Measurements from ENCODE around the gene ELFN1. TPM values are rescaled to one million over a fixed set of nuclear protein-coding genes. Genes with fewer than 3 reads are reported as not detected.
"Not testable (repeated sequence)": the region's sequence is repeated elsewhere in the genome, so short reads cannot be mapped to it uniquely, and the experiment has no call there.

ELFN1 gene
- polyA plus RNA-seq, 2 donors: 0.16 to 0.39 TPM

DNA sequence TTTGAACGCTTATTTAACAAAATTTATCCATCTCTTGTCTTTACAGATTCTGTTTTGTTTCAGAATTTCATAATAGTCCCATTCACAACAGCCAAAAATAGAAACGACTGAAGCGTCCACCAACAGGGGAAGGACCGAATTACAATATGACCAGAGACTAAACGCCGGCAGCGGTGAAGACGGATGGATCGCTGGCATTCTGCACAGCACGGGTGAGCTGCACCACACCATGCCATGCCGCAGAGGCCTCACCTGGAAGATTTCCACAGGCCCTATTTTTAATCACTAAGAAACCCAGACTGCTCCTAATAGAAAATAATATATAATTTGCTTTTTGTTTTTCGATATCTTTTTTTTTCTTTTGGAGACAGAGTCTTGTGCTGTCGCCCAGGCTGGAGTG lies 91.0 kb downstream of the ELFN1 start:
- Histone ChIP-seq H3K27me3 (ENCODE audit: control insufficient read depth in 1 of 2, insufficient read depth in 2 of 2, low read length in 2 of 2) (no peaks in the 10 kb centered on the region), H3K36me3 (ENCODE audit: control insufficient read depth in 2 of 2, insufficient read depth in 2 of 2, low read length in 1 of 2) (no peaks in the 10 kb centered on the region), H3K4me1 (ENCODE audit: control insufficient read depth in 2 of 2, insufficient read depth in 2 of 2, low read length in 1 of 2) (no peaks in the 10 kb centered on the region), H3K27ac (ENCODE audit: low read depth in 2 of 2, low read length in 1 of 2) (no peak overlapping the region), H3K9me3 (ENCODE audit: control insufficient read depth in 2 of 2, insufficient read depth in 1 of 2, low read depth in 1 of 2, low read length in 1 of 2) (peaks cover 0 to 20% of the 10 kb centered on the region in 2 donors), H3K4me3 (ENCODE audit: low read depth in 1 of 2, low read length in 2 of 2) (no peak overlapping the region)
- 79 to 84% methylated on average over 13 of the region's 13 CpGs for WGBS, 2 donors

DNA sequence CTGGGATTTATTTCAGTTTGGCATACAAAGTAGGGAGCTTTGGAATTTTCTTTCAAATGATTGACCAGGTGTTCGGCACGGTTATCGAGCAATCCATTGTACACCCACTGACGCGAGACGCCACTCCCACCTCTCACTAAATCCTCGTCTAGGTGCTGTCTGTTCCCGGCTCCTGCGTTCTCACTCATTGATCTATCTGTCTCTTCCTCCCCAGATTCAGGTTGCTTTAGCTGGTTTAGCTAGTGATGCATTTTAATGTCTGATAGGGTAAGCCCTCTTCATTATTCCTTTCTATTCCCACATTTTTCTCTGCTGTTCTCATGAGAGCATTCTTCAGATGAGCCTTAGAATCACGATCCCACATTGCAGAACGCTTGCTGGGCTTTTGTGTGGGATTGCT lies 91.7 kb downstream of the ELFN1 start:
- Histone ChIP-seq H3K4me3 (ENCODE audit: low read depth in 1 of 2, low read length in 2 of 2) (no peak overlapping the region), H3K4me1 (ENCODE audit: control insufficient read depth in 2 of 2, insufficient read depth in 2 of 2, low read length in 1 of 2) (no peaks in the 10 kb centered on the region), H3K27ac (ENCODE audit: low read depth in 2 of 2, low read length in 1 of 2) (no peak overlapping the region), H3K9me3 (ENCODE audit: control insufficient read depth in 2 of 2, insufficient read depth in 1 of 2, low read depth in 1 of 2, low read length in 1 of 2) (peaks cover 0 to 20% of the 10 kb centered on the region in 2 donors), H3K36me3 (ENCODE audit: control insufficient read depth in 2 of 2, insufficient read depth in 2 of 2, low read length in 1 of 2) (no peaks in the 10 kb centered on the region), H3K27me3 (ENCODE audit: control insufficient read depth in 1 of 2, insufficient read depth in 2 of 2, low read length in 2 of 2) (no peaks in the 10 kb centered on the region)
- 69 to 70% methylated on average over 11 of the region's 11 CpGs for WGBS, 2 donors

DNA sequence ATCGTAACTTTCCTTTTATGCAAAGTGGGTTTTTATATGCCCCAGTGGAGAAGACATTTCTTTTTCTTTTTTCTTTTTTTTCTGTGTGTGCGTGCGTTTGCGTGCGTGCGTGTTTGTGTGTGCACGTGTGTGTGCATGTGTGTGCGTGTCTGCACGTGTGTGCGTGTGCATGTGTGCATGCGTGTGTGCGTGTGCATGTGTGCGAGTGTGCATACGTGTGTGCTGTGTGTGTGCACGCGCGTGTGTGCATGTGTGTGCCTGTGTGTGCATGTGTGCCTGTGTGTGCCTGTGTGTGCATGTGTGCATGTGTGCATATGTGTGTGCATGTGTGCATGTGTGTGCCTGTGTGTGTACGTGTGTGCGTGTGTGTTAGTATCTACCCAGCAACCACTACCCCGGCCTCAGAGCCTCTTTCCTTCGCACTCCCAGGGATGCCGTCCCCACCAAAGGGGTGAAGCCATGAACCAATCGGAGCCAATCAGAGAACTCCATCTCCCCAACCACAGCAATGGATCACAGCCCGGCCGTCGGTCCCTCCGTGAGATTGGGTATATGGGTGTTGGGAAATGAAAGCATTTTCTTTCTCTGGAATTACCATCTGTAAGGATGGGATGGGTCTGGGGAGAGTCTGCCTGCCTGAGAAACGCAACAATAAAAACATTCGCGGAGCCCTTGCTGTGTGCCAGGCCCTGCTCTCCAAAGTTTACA lies 92.3 kb downstream of the ELFN1 start:
- no peaks in the 10 kb centered on the region for H3K27me3 ChIP-seq (ENCODE audit: control insufficient read depth in 1 of 2, insufficient read depth in 2 of 2, low read length in 2 of 2)
- H3K9me3 ChIP-seq (ENCODE audit: control insufficient read depth in 2 of 2, insufficient read depth in 1 of 2, low read depth in 1 of 2, low read length in 1 of 2): peaks cover 0 to 20% of the 10 kb centered on the region in 2 donors
- H3K36me3 ChIP-seq (ENCODE audit: control insufficient read depth in 2 of 2, insufficient read depth in 2 of 2, low read length in 1 of 2): no peaks in the 10 kb centered on the region
- H3K4me3 ChIP-seq (ENCODE audit: low read depth in 1 of 2, low read length in 2 of 2): no peak overlapping the region
- WGBS, 2 donors: 95 to 96% methylated on average over 30 of the region's 30 CpGs
- H3K27ac ChIP-seq (ENCODE audit: low read depth in 2 of 2, low read length in 1 of 2): no peak overlapping the region
- H3K4me1 ChIP-seq (ENCODE audit: control insufficient read depth in 2 of 2, insufficient read depth in 2 of 2, low read length in 1 of 2): no peaks in the 10 kb centered on the region

DNA sequence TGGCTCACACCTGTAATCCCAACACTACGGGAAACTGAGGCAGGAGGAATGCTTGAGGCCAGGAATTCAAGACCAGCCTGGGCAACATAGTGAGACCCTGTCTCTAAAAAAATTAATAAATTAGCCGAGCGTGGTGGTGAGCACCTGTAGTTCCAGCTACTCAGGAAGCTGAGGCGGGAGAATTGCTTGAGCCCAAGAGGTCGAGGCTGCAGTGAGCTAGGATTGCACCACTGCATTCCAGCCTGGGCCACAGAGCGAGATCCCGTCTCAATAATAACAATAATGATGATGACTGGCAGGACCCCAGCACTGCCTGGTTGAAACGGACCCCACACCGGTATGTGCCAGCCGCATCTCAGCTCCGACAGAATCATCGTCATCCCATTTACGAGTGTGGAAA lies 93.0 kb downstream of the ELFN1 start:
- Histone ChIP-seq H3K27ac (ENCODE audit: low read depth in 2 of 2, low read length in 1 of 2) (no peak overlapping the region), H3K4me3 (ENCODE audit: low read depth in 1 of 2, low read length in 2 of 2) (no peak overlapping the region), H3K9me3 (ENCODE audit: control insufficient read depth in 2 of 2, insufficient read depth in 1 of 2, low read depth in 1 of 2, low read length in 1 of 2) (peaks cover 0 to 20% of the 10 kb centered on the region in 2 donors), H3K36me3 (ENCODE audit: control insufficient read depth in 2 of 2, insufficient read depth in 2 of 2, low read length in 1 of 2) (no peaks in the 10 kb centered on the region), H3K4me1 (ENCODE audit: control insufficient read depth in 2 of 2, insufficient read depth in 2 of 2, low read length in 1 of 2) (no peaks in the 10 kb centered on the region), H3K27me3 (ENCODE audit: control insufficient read depth in 1 of 2, insufficient read depth in 2 of 2, low read length in 2 of 2) (no peaks in the 10 kb centered on the region)
- 96% methylated on average over 13 of the region's 13 CpGs for WGBS, 2 donors

DNA sequence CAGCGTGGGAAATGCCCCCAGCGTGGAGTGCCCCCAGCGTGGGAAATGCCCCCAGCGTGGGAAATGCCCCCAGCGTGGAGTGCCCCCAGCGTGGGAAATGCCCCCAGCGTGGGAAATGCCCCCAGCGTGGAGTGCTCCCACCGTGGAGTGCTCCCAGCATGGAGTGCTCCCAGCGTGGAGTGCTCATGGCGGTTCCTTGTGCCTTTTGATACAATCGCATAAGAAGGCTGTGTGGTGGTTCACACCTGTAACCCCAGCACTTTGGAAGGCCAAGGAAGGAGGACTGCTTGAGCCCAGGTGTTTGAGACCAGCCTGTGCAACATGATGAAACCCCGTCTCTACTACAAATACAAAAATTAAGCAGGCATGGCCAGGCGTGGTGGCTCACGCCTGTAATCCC lies 93.8 kb downstream of the ELFN1 start:
- not testable (repeated sequence) for H3K36me3 ChIP-seq (ENCODE audit: control insufficient read depth in 2 of 2, insufficient read depth in 2 of 2, low read length in 1 of 2); H3K4me1 ChIP-seq (ENCODE audit: control insufficient read depth in 2 of 2, insufficient read depth in 2 of 2, low read length in 1 of 2); H3K27me3 ChIP-seq (ENCODE audit: control insufficient read depth in 1 of 2, insufficient read depth in 2 of 2, low read length in 2 of 2); H3K4me3 ChIP-seq (ENCODE audit: low read depth in 1 of 2, low read length in 2 of 2); H3K27ac ChIP-seq (ENCODE audit: low read depth in 2 of 2, low read length in 1 of 2)
- H3K9me3 ChIP-seq (ENCODE audit: control insufficient read depth in 2 of 2, insufficient read depth in 1 of 2, low read depth in 1 of 2, low read length in 1 of 2): peaks cover 0 to 16% of the 10 kb centered on the region in 2 donors
- WGBS, 2 donors: 96 to 97% methylated on average over 11 of the region's 15 CpGs

DNA sequence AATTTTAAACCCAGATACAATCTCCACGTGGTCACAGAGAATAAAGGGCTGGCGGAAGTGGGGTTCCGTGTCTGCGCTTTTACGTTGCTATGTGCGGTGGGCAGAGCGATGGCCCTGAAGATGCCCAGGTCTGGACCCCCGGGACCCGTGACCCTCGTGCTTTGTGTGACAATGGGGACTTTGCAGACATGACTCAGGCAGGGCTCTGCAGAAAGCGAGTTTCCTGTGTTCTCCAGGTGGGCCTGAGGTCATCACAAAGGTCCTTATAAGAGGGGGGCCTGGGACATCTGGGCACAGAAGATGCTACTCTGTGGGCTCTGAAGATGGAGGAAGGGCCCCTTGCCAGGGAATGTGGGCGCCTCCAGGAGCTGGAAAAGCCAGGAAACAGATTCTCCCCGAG lies 95.3 kb downstream of the ELFN1 start:
- Histone ChIP-seq H3K27me3 (ENCODE audit: control insufficient read depth in 1 of 2, insufficient read depth in 2 of 2, low read length in 2 of 2) (no peaks in the 10 kb centered on the region), H3K9me3 (ENCODE audit: control insufficient read depth in 2 of 2, insufficient read depth in 1 of 2, low read depth in 1 of 2, low read length in 1 of 2) (peaks cover 0 to 16% of the 10 kb centered on the region in 2 donors), H3K4me1 (ENCODE audit: control insufficient read depth in 2 of 2, insufficient read depth in 2 of 2, low read length in 1 of 2) (no peaks in the 10 kb centered on the region), H3K36me3 (ENCODE audit: control insufficient read depth in 2 of 2, insufficient read depth in 2 of 2, low read length in 1 of 2) (no peaks in the 10 kb centered on the region), H3K27ac (ENCODE audit: low read depth in 2 of 2, low read length in 1 of 2) (no peak overlapping the region), H3K4me3 (ENCODE audit: low read depth in 1 of 2, low read length in 2 of 2) (no peak overlapping the region)
- 84 to 87% methylated on average over 13 of the region's 13 CpGs for WGBS, 2 donors

DNA sequence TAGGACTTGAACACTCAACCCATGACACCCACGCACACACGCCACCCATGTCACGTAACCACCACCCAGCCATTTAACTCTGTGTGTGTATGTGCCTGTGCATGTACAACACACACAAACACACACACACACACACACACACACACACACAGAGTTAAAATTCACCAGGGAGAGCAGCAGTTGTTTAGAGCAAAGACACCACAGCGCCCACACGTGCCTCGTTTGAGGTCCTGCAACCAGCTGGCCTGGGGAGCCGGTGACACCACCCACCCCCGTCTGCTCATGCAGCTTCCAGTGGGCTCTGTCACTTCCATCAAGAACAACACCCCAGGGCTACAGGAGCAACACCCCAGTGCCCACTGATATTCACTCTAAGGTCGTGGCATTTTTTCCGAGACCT lies 97.4 kb downstream of the ELFN1 start:
- no peak overlapping the region for H3K4me3 ChIP-seq (ENCODE audit: low read depth in 1 of 2, low read length in 2 of 2)
- no peaks in the 10 kb centered on the region for H3K4me1 ChIP-seq (ENCODE audit: control insufficient read depth in 2 of 2, insufficient read depth in 2 of 2, low read length in 1 of 2)
- WGBS, 2 donors: 49 to 61% methylated on average over 10 of the region's 10 CpGs
- no peaks in the 10 kb centered on the region for H3K27me3 ChIP-seq (ENCODE audit: control insufficient read depth in 1 of 2, insufficient read depth in 2 of 2, low read length in 2 of 2)
- no peaks in the 10 kb centered on the region for H3K36me3 ChIP-seq (ENCODE audit: control insufficient read depth in 2 of 2, insufficient read depth in 2 of 2, low read length in 1 of 2)
- H3K27ac ChIP-seq (ENCODE audit: low read depth in 2 of 2, low read length in 1 of 2): no peak overlapping the region
- H3K9me3 ChIP-seq (ENCODE audit: control insufficient read depth in 2 of 2, insufficient read depth in 1 of 2, low read depth in 1 of 2, low read length in 1 of 2): peaks cover 0 to 12% of the 10 kb centered on the region in 2 donors

DNA sequence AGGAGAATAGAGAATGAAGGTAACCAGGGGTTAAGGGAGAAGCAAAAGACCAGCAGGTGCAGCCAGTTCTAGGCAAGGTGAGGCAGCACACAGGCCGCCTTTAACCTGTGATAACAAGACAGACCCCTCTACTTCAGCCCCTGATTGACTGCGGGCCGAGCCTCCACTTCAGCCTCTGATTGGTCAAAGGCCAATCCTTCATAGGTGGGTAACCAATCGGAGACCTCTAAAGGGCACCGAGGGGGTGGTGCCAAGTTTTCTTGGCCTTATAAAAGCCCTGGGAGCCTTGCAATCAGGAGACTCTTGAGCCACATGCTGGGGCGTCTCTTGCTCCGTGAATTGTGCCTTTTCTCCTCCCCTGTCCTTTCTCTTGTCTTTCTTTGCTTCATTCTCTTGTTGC lies 98.8 kb downstream of the ELFN1 start:
- Histone ChIP-seq H3K36me3 (ENCODE audit: control insufficient read depth in 2 of 2, insufficient read depth in 2 of 2, low read length in 1 of 2) (no peaks in the 10 kb centered on the region), H3K4me3 (ENCODE audit: low read depth in 1 of 2, low read length in 2 of 2) (no peak overlapping the region), H3K9me3 (ENCODE audit: control insufficient read depth in 2 of 2, insufficient read depth in 1 of 2, low read depth in 1 of 2, low read length in 1 of 2) (peaks cover 0 to 3% of the 10 kb centered on the region in 2 donors), H3K27ac (ENCODE audit: low read depth in 2 of 2, low read length in 1 of 2) (no peak overlapping the region), H3K27me3 (ENCODE audit: control insufficient read depth in 1 of 2, insufficient read depth in 2 of 2, low read length in 2 of 2) (no peaks in the 10 kb centered on the region), H3K4me1 (ENCODE audit: control insufficient read depth in 2 of 2, insufficient read depth in 2 of 2, low read length in 1 of 2) (no peaks in the 10 kb centered on the region)
- WGBS, 2 donors: 86 to 89% methylated on average over 7 of the region's 7 CpGs

DNA sequence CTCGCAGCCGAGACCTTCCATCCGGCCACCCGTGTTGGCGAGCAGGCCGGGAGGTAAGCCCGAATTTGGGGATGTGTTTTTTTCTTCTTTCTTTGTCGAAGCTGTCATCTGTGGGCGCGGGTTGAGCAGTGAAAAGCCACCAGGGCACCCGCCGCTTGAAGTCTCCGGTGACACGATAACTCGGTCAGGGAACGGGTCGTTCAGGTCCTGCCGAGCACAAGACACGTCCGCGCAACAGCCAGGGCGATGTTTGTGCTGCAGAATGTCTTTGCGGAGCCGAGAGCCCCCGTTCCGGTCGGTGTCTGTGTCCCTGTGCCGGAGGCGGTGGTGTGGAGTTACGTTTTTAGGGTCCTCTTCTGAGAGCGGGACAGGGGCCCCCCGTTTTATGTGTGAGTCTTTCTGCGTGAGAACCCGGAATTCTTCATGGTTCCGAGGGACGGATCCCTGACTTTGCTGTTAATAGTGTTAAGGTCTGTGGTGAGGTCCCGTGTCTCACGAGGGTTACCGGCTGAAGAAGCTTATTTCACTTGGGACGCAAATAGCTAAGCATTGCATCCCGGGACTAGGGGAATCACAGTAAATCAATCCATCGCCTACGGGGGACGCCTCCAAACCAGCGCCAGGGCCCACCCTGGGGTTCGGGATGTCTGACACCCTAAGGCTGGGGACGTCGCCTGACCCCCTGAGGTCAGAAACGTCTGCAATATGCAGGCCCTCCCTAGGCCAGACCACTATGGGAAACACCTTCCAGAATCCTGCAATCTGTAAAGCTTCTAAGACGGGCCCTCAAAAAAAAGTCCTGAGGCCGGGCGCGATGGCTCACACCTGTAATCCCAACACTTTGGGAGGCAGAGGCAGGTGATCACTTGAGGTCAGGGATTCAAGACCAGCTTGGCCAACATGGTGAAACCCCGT lies 99.5 kb downstream of the ELFN1 start:
- H3K36me3 ChIP-seq (ENCODE audit: control insufficient read depth in 2 of 2, insufficient read depth in 2 of 2, low read length in 1 of 2): no peaks in the 10 kb centered on the region
- H3K9me3 ChIP-seq (ENCODE audit: control insufficient read depth in 2 of 2, insufficient read depth in 1 of 2, low read depth in 1 of 2, low read length in 1 of 2): no peaks in the 10 kb centered on the region
- H3K27ac ChIP-seq (ENCODE audit: low read depth in 2 of 2, low read length in 1 of 2): no peak overlapping the region
- H3K27me3 ChIP-seq (ENCODE audit: control insufficient read depth in 1 of 2, insufficient read depth in 2 of 2, low read length in 2 of 2): no peaks in the 10 kb centered on the region
- no peaks in the 10 kb centered on the region for H3K4me1 ChIP-seq (ENCODE audit: control insufficient read depth in 2 of 2, insufficient read depth in 2 of 2, low read length in 1 of 2)
- H3K4me3 ChIP-seq (ENCODE audit: low read depth in 1 of 2, low read length in 2 of 2): no peak overlapping the region
- WGBS, 2 donors: 91 to 94% methylated on average over 54 of the region's 54 CpGs

Measured in esophagus (tissue), 2 donors.